Measurements from ENCODE around the gene DNAJC13.

The DNAJC13 gene

DNA sequence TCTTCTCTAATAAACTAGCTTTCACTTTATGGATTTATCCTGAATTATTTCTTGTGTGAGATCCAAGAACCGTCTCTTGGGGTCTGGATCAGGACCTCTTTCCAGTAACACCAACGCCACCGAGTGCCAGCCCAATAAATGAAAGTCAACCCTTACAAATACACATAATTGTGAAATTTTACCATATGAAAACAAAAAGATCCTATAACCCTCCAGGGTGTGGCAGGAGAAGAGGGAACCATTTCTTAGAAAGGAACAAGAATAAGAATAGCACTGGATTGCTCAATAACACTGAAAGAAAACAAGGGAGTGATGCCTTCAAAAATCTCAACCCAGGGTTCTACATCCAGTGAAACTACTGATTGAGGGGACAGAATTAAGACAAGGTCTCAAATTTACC, 128.2 kb downstream of the DNAJC13 start:
- TF ChIP-seq EZH2phosphoT487 (IDR thresholded peaks at IDR 0.05; ENCODE audit: borderline replicate concordance, low read length) = no peak
- TF ChIP-seq, protein P1, sequence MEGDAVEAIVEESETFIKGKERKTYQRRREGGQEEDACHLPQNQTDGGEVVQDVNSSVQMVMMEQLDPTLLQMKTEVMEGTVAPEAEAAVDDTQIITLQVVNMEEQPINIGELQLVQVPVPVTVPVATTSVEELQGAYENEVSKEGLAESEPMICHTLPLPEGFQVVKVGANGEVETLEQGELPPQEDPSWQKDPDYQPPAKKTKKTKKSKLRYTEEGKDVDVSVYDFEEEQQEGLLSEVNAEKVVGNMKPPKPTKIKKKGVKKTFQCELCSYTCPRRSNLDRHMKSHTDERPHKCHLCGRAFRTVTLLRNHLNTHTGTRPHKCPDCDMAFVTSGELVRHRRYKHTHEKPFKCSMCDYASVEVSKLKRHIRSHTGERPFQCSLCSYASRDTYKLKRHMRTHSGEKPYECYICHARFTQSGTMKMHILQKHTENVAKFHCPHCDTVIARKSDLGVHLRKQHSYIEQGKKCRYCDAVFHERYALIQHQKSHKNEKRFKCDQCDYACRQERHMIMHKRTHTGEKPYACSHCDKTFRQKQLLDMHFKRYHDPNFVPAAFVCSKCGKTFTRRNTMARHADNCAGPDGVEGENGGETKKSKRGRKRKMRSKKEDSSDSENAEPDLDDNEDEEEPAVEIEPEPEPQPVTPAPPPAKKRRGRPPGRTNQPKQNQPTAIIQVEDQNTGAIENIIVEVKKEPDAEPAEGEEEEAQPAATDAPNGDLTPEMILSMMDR (IDR thresholded peaks at IDR 0.05; ENCODE audit: low read depth, low read length, poor library complexity, severe bottlenecking) = no peak
- peaks cover 6% of the 10 kb centered on the region for H3K4me1 ChIP-seq (ENCODE audit: control insufficient read depth, low read length)
- H3K27me3 ChIP-seq (ENCODE audit: control insufficient read depth, low read length) = no peaks in the 10 kb centered on the region
- no peaks in the 10 kb centered on the region for H3K9me2 ChIP-seq (replicated peaks; ENCODE audit: control insufficient read depth, low read length)
- H3K36me3 ChIP-seq (ENCODE audit: control insufficient read depth, low read length) = peaks cover 3% of the 10 kb centered on the region; the same call in 1 of the 2 replicates
- H3K27ac ChIP-seq (ENCODE audit: low read depth, low read length) = no peak overlapping the region
- no peak overlapping the region for H3K4me3 ChIP-seq (ENCODE audit: low read length)
- no peaks in the 10 kb centered on the region for H3F3A ChIP-seq (ENCODE audit: control insufficient read depth, insufficient read depth)
- no peaks in the 10 kb centered on the region for H3K79me2 ChIP-seq (ENCODE audit: control insufficient read depth, low read length)
- no peaks in the 10 kb centered on the region for H3K9me3 ChIP-seq (ENCODE audit: control insufficient read depth, insufficient read depth, low read length)
- H4K20me1 ChIP-seq (ENCODE audit: control insufficient read depth, insufficient read depth, low read depth, low read length) = no peaks in the 10 kb centered on the region
- H3K4me2 ChIP-seq (ENCODE audit: low read length) = no peak overlapping the region

DNA sequence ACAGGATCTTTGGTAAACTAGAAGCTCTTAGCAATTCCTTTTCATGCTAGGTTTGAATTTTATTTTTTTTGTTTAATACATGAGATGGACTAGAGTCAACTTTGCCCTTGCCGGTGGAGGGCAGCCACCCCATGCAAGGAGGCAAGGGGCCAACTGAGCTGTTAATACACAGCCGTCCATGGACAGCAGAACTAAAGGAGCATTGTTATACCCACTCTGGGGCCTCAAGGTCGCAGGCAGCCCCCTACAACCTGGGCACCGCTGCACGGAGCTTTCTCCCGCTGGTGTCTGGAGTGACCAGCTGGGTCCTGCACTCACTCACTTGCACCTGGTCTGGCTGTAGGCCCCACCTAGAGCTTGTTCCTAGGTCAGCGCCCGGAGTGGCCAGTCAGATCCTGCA, 131.9 kb downstream of the DNAJC13 start:
- Histone ChIP-seq H3K27ac (ENCODE audit: low read depth, low read length) (no peak overlapping the region), H4K20me1 (ENCODE audit: control insufficient read depth, insufficient read depth, low read depth, low read length) (no peaks in the 10 kb centered on the region), H3K9me2 (replicated peaks; ENCODE audit: control insufficient read depth, low read length) (no peaks in the 10 kb centered on the region), H3K4me3 (ENCODE audit: low read length) (no peak overlapping the region), H3K27me3 (ENCODE audit: control insufficient read depth, low read length) (no peaks in the 10 kb centered on the region), H3K4me2 (ENCODE audit: low read length) (no peak overlapping the region), H3K36me3 (ENCODE audit: control insufficient read depth, low read length) (no peaks in the 10 kb centered on the region), H3K9me3 (ENCODE audit: control insufficient read depth, insufficient read depth, low read length) (no peaks in the 10 kb centered on the region), H3K4me1 (ENCODE audit: control insufficient read depth, low read length) (peaks cover 13% of the 10 kb centered on the region), H3F3A (ENCODE audit: control insufficient read depth, insufficient read depth) (no peaks in the 10 kb centered on the region), H3K79me2 (ENCODE audit: control insufficient read depth, low read length) (no peaks in the 10 kb centered on the region)
- TF ChIP-seq, protein P1 (IDR thresholded peaks at IDR 0.05; ENCODE audit: low read depth, low read length, poor library complexity, severe bottlenecking) = no peak
- TF ChIP-seq EZH2phosphoT487 (IDR thresholded peaks at IDR 0.05; ENCODE audit: borderline replicate concordance, low read length) = no peak

DNA sequence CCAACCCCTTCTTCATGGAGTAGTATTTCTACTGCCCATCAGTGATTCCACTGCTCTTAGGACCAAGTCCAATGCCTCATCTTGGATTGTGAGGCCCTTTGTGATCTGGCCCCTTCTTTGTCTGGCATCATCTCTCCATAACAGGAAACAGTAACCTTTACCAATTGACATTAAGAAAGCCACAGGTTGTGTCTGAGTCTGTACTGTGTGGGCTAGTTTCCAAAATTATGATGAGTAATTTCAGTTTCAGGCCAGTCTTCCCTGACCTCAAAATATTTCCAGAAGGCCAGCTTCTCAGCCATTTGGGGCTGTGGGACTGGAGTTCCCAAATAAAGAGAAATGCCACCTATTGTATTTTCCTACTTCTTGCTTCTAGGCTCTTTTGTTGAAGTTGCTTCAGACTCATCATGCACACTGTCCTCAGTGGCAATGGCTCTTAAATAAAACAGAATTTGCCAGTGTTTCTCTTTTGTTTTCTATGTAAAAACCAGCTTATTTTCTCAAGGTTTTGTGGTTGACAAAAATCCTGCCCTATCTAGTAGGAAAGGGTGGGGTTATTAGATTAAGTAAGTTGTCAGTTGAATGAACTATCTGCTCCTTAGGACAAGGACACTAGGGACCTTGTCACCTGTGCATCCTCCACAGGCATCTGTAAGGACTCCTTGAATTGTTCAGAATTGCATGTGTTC, 132.7 kb downstream of the DNAJC13 start:
- no peak overlapping the region for H3K27ac ChIP-seq (ENCODE audit: low read depth, low read length)

More for the DNA sequence above, 132.7 kb downstream of the DNAJC13 start:
- Histone ChIP-seq H4K20me1 (ENCODE audit: control insufficient read depth, insufficient read depth, low read depth, low read length) (no peaks in the 10 kb centered on the region), H3F3A (ENCODE audit: control insufficient read depth, insufficient read depth) (no peaks in the 10 kb centered on the region), H3K4me3 (ENCODE audit: low read length) (no peak overlapping the region), H3K9me2 (replicated peaks; ENCODE audit: control insufficient read depth, low read length) (no peaks in the 10 kb centered on the region), H3K79me2 (ENCODE audit: control insufficient read depth, low read length) (no peaks in the 10 kb centered on the region), H3K36me3 (ENCODE audit: control insufficient read depth, low read length) (no peaks in the 10 kb centered on the region), H3K4me2 (ENCODE audit: low read length) (peak overlapping the region; percentile 33), H3K4me1 (ENCODE audit: control insufficient read depth, low read length) (peaks cover 13% of the 10 kb centered on the region), H3K27me3 (ENCODE audit: control insufficient read depth, low read length) (no peaks in the 10 kb centered on the region), H3K9me3 (ENCODE audit: control insufficient read depth, insufficient read depth, low read length) (no peaks in the 10 kb centered on the region)
- TF ChIP-seq EZH2phosphoT487 (IDR thresholded peaks at IDR 0.05; ENCODE audit: borderline replicate concordance, low read length) = no peak
- TF ChIP-seq, protein P1 (IDR thresholded peaks at IDR 0.05; ENCODE audit: low read depth, low read length, poor library complexity, severe bottlenecking) = no peak
